Loucy (cell line): ENCODE measurements around the gene ATP5PO.

ENCODE experiments used
- H2AFZ ChIP-seq: fragments of 200-600 bp; sonication (generic); 2 replicates; pipeline ENCODE4 v1.6.0; 2016; ENCODE audit warnings: antibody characterized with exemption, mild to moderate bottlenecking, low read length, moderate library complexity
- H3F3A ChIP-seq: fragments of 200-600 bp; 2 replicates; pipeline ENCODE4 v1.6.0; 2016; ENCODE audit warnings: antibody characterized with exemption, low read depth, mild to moderate bottlenecking
- H3K27me3 ChIP-seq: fragments of 200-600 bp; sonication (generic); 2 replicates; pipeline ENCODE4 v1.6.1; 2014; ENCODE audit warnings: low read length, mild to moderate bottlenecking; ENCODE audit not compliant: insufficient read depth, poor library complexity, severe bottlenecking
- H3K36me3 ChIP-seq: fragments of 200-600 bp; sonication (generic); 2 replicates; pipeline ENCODE4 v1.6.1; 2016; ENCODE audit warnings: low read length; ENCODE audit not compliant: insufficient read depth
- H3K4me1 ChIP-seq: fragments of 200-600 bp; sonication (generic); 2 replicates; pipeline ENCODE4 v1.5.1; 2014; ENCODE audit warnings: low read length, mild to moderate bottlenecking; ENCODE audit not compliant: insufficient read depth, poor library complexity, severe bottlenecking
- H3K4me2 ChIP-seq: fragments of 200-600 bp; sonication (generic); 2 replicates; pipeline ENCODE4 v1.6.0; 2014; ENCODE audit warnings: antibody characterized with exemption, low read length, low read depth, mild to moderate bottlenecking; ENCODE audit not compliant: poor library complexity, severe bottlenecking
- H3K4me3 ChIP-seq: fragments of 200-600 bp; sonication (generic); 2 replicates; pipeline ENCODE4 v1.5.1; 2014; ENCODE audit warnings: low read length, mild to moderate bottlenecking, mixed read lengths; ENCODE audit not compliant: poor library complexity, severe bottlenecking
- H3K79me2 ChIP-seq: fragments of 200-600 bp; sonication (generic); 2 replicates; pipeline ENCODE4 v1.6.1; 2014; ENCODE audit warnings: low read length; ENCODE audit not compliant: insufficient read depth
- H3K9ac ChIP-seq: fragments of 200-600 bp; sonication (generic); 2 replicates; pipeline ENCODE4 v1.6.0; 2014; ENCODE audit warnings: mild to moderate bottlenecking, low read depth, low read length, moderate library complexity; ENCODE audit not compliant: poor library complexity, severe bottlenecking
- H3K9me2 ChIP-seq: fragments of 200-600 bp; sonication (generic); replicated peaks from 2 replicates; pipeline ENCODE4 v1.6.1; 2016; ENCODE audit warnings: low read depth, low read length, mixed read lengths
- H3K9me3 ChIP-seq: fragments of 200-600 bp; sonication (generic); 2 replicates; pipeline ENCODE4 v1.6.1; 2014; ENCODE audit warnings: mild to moderate bottlenecking, antibody characterized with exemption, low read length, low read depth; ENCODE audit not compliant: insufficient read depth
- H4K20me1 ChIP-seq: fragments of 200-600 bp; sonication (generic); 2 replicates; pipeline ENCODE4 v1.6.0; 2014; ENCODE audit warnings: antibody characterized with exemption, low read length, mild to moderate bottlenecking; ENCODE audit not compliant: insufficient read depth, poor library complexity, severe bottlenecking
- CTCF ChIP-seq: fragments of 200-600 bp; sonication (generic); conservative IDR thresholded peaks from 2 replicates; pipeline ENCODE4 v1.5.1; 2014; ENCODE audit warnings: mild to moderate bottlenecking, antibody characterized with exemption, low read length
- EZH2phosphoT487 ChIP-seq: fragments of 200-600 bp; IDR thresholded peaks from 2 replicates; pipeline ENCODE4 v1.6.1; 2018; ENCODE audit warnings: antibody characterized with exemption, mild to moderate bottlenecking, moderate library complexity, borderline replicate concordance

Gene ATP5PO

DNA sequence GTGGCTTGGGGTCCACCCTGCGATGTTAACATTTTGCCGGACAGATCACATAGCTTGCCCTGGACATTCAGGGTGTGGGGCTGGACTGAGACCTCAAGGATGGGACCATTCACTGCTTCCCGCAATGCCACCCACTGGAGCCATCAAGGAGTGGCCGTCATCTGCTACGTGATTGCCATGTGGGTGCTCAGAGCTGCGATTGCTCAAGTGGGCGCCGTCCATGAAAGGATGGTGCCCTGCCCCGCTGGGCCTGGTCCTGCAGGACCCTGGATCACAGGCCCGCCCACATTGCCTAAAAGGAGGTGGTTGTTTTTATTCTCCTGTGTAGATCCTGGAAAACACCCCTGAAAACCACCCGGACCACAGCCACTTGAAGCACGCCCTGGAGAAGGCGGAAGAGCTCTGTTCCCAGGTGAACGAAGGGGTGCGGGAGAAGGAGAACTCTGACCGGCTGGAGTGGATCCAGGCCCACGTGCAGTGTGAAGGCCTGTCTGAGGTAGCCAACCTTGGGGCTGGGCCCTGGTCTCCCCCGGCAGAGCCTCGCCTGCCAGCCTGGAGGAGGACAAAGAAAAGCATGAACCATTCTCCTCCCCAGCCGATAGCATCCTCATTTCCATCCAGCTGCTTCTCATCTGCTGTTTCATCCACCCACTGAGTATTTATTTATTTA lies 40.4 kb downstream of the ATP5PO start:
- TF ChIP-seq CTCF (no peak), EZH2phosphoT487 (no peak)
- no peaks in the 10 kb centered on the region for H3K79me2 ChIP-seq
- H3K9ac ChIP-seq, result no peak overlapping the region
- no peaks in the 10 kb centered on the region for H3K27me3 ChIP-seq
- no peaks in the 10 kb centered on the region for H3F3A ChIP-seq
- no peaks in the 10 kb centered on the region for H4K20me1 ChIP-seq
- H3K9me3 ChIP-seq, result no peaks in the 10 kb centered on the region
- H3K36me3 ChIP-seq, result no peaks in the 10 kb centered on the region
- H3K4me2 ChIP-seq, result no peak overlapping the region
- H2AFZ ChIP-seq, result no peak overlapping the region
- H3K4me3 ChIP-seq, result no peak overlapping the region
- no peaks in the 10 kb centered on the region for H3K9me2 ChIP-seq
- no peaks in the 10 kb centered on the region for H3K4me1 ChIP-seq

DNA sequence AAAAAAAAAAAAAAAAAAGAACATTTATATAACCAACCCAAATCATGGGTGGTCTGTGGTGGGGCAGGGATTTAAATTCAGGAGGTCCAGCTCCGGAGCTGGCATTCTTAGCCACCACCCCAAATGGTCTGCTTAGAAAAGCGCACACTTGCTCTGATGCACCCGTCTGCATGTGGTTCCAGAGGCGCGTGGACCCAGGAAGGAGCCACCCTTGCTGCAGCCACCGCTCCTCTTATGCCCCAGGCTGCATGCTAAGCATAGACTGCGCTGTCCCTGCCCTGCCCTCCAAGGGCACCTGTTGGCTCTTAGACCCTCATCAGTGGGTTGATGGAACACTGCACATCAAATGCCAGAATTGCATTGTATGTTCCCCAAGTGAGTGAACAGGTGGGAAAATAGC lies 41.4 kb downstream of the ATP5PO start:
- no peak overlapping the region for H3K9ac ChIP-seq
- no peak overlapping the region for H3K4me3 ChIP-seq
- no peaks in the 10 kb centered on the region for H3K27me3 ChIP-seq
- no peaks in the 10 kb centered on the region for H3F3A ChIP-seq
- H3K36me3 ChIP-seq, result no peaks in the 10 kb centered on the region
- no peaks in the 10 kb centered on the region for H3K9me3 ChIP-seq
- no peak overlapping the region for H3K4me2 ChIP-seq
- TF ChIP-seq CTCF (no peak), EZH2phosphoT487 (no peak)
- H3K9me2 ChIP-seq, result no peaks in the 10 kb centered on the region
- no peak overlapping the region for H2AFZ ChIP-seq
- no peaks in the 10 kb centered on the region for H3K4me1 ChIP-seq
- no peaks in the 10 kb centered on the region for H3K79me2 ChIP-seq
- no peaks in the 10 kb centered on the region for H4K20me1 ChIP-seq

GRCh38 chr21:33872881-33873515 lies 42.6 kb downstream of the ATP5PO start:
- TF ChIP-seq CTCF, result no peak
- TF ChIP-seq EZH2phosphoT487, result no peak
- Histone ChIP-seq H3K4me3 (no peak overlapping the region), H4K20me1 (no peaks in the 10 kb centered on the region), H3K9me3 (no peaks in the 10 kb centered on the region), H3K4me1 (no peaks in the 10 kb centered on the region), H3K9me2 (no peaks in the 10 kb centered on the region), H3F3A (no peaks in the 10 kb centered on the region), H3K79me2 (no peaks in the 10 kb centered on the region), H3K36me3 (no peaks in the 10 kb centered on the region), H3K9ac (no peak overlapping the region), H3K4me2 (no peak overlapping the region), H3K27me3 (no peaks in the 10 kb centered on the region), H2AFZ (no peak overlapping the region)
